ENCODE measurements around the gene ABCB8. TPM values are rescaled to one million over a fixed set of nuclear protein-coding genes. Genes with fewer than 3 reads are reported as not detected.
A peak's percentile ranks its signal among the peaks of the same experiment; 100 is the strongest.

ABCB8 gene
- total RNA-seq, 1 donor from 2014 or later = 28.3 TPM

DNA sequence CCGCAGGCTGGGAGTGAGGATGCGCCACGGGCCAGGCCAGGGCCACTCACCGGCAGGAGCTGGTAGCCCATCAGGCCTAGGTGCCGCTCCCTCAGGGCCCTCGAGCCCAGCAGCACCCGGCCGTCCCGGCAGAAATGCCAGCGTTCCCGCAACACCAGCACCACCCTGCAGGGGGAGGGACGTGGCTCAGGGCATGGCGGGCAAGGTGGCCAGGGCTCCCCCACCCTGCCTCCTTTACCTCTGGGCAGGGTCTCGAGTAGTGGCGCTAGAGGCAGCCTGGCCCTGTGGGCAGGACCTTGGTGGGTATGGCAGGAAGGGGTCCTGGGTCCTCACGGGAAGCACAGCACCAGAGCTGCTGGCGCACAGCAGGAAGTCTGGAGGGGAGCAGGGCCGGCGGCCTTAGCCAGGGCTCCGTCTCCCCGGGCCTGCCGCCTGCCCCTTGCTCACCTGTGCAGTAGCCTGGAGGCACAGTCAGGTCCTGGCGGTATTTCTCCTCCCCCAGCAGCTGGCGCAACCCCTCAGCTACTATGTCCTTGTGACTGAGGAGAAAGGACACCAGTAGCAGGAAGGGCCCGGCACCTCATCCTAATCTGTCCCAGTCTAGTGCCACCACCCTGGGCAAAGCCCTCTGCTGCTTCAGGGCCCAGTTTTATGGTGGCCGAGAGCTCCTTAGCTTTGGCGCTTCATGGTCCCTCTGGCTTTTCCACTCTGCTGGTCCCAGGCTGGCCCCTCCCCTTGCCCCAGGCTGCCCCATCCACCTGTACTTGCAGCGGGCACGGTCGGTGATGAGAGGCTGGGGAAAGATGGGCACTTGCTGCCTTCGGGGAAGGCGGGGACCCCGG is 48.8 kb downstream of the ABCB8 start:
- TF ChIP-seq, protein P1, sequence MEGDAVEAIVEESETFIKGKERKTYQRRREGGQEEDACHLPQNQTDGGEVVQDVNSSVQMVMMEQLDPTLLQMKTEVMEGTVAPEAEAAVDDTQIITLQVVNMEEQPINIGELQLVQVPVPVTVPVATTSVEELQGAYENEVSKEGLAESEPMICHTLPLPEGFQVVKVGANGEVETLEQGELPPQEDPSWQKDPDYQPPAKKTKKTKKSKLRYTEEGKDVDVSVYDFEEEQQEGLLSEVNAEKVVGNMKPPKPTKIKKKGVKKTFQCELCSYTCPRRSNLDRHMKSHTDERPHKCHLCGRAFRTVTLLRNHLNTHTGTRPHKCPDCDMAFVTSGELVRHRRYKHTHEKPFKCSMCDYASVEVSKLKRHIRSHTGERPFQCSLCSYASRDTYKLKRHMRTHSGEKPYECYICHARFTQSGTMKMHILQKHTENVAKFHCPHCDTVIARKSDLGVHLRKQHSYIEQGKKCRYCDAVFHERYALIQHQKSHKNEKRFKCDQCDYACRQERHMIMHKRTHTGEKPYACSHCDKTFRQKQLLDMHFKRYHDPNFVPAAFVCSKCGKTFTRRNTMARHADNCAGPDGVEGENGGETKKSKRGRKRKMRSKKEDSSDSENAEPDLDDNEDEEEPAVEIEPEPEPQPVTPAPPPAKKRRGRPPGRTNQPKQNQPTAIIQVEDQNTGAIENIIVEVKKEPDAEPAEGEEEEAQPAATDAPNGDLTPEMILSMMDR (IDR thresholded peaks at IDR 0.05; ENCODE audit: borderline replicate concordance) = peak; percentile 34
- peaks cover 42% of the 10 kb centered on the region for H3K36me3 ChIP-seq
- intact Hi-C loops (cut with micrococcal nuclease) = no loop called here
- H3K9me3 ChIP-seq (replicated peaks) = no peaks in the 10 kb centered on the region
- peaks cover 54% of the 10 kb centered on the region for H3K4me1 ChIP-seq
- H3K27me3 ChIP-seq (ENCODE audit: low read depth) = no peaks in the 10 kb centered on the region
- no peak for DNase-seq
- H3K4me3 ChIP-seq = peak overlapping the region; percentile 6
- H3K27ac ChIP-seq (replicated peaks) = peak overlapping the region; percentile 68

GRCh38 chr7:151077705-151078232 is 49.5 kb downstream of the ABCB8 start:
- intact Hi-C loops (cut with micrococcal nuclease) = no loop called here
- TF ChIP-seq, protein P1 (IDR thresholded peaks at IDR 0.05; ENCODE audit: borderline replicate concordance) = no peak
- DNase-seq = no peak
- Histone ChIP-seq H3K9me3 (replicated peaks) (no peaks in the 10 kb centered on the region), H3K36me3 (peaks cover 35% of the 10 kb centered on the region), H3K4me3 (no peak overlapping the region), H3K27me3 (ENCODE audit: low read depth) (no peaks in the 10 kb centered on the region), H3K27ac (replicated peaks) (peak overlapping the region; percentile 68), H3K4me1 (peaks cover 61% of the 10 kb centered on the region)

DNA sequence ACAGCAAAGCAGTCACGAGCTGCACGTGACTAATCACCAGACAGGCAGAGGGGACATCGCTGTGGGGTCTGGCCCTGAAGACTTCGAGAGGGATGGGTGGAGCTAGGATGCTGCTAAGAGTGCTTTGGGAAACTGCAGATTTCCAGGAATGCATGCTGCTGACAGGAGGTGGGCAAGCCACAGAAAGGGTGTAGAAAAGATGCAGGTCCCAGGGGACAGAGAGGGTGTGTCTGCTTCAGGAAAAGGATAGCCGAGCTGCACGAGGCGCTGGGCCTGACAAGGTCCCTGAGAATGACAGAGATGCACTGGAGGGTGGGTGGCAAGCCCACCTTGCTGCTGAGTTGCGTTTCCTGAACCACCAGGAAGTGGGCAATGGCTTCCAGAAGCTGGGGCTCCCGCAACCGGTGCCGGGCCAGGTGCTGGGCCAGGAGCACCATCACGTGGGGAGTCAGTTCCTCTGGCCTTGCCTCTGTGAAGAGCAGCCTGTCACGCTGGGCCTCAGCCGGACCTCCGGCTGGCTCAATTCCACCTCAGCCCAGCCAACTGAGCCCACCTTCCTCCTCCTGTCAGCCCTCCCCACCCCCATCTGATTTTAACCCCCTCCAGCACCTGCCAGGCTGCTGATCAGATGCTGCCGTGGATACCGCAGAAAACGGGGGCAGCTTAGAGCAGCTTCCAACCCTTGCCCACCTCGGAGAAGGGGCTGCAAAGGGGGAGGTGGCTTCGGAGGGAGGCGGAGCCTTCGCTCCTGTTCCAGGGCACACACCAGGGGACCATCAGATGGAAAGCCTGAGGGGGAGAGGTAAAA is 50.2 kb downstream of the ABCB8 start:
- TF ChIP-seq, protein P1 (IDR thresholded peaks at IDR 0.05; ENCODE audit: borderline replicate concordance) = no peak
- Histone ChIP-seq H3K4me1 (peaks cover 68% of the 10 kb centered on the region), H3K36me3 (peaks cover 29% of the 10 kb centered on the region), H3K27ac (replicated peaks) (peak overlapping the region; percentile 68), H3K4me3 (no peak overlapping the region), H3K9me3 (replicated peaks) (no peaks in the 10 kb centered on the region), H3K27me3 (ENCODE audit: low read depth) (no peaks in the 10 kb centered on the region)
- intact Hi-C loops (cut with micrococcal nuclease) = no loop called here
- peak; percentile 20 for DNase-seq

- DNase-seq = peak; percentile 14
- intact Hi-C loops (cut with micrococcal nuclease) = no loop called here
These were observed 51.1 kb downstream of the ABCB8 start for GRCh38 chr7:151079199-151079910.

More at GRCh38 chr7:151079199-151079910, 51.1 kb downstream of the ABCB8 start:
- Histone ChIP-seq H3K4me1 (peaks cover 73% of the 10 kb centered on the region), H3K27me3 (ENCODE audit: low read depth) (no peaks in the 10 kb centered on the region), H3K27ac (replicated peaks) (peak overlapping the region; percentile 96), H3K9me3 (replicated peaks) (no peaks in the 10 kb centered on the region), H3K4me3 (peak overlapping the region; percentile 89), H3K36me3 (peaks cover 20% of the 10 kb centered on the region)
- TF ChIP-seq, protein P1 (IDR thresholded peaks at IDR 0.05; ENCODE audit: borderline replicate concordance) = no peak

All from left ventricle myocardium inferior (tissue), 1 donor.